OCI-LY7 (cell line): Measurements from ENCODE around the gene MGA. TPM values are rescaled to one million over a fixed set of nuclear protein-coding genes. Genes with fewer than 3 reads are reported as not detected.
"Not testable (repeated sequence)": the region's sequence is repeated elsewhere in the genome, so short reads cannot be mapped to it uniquely, and the experiment has no call there.

Experiments
- BruUV-seq: library from RNA; stranded (reverse); fragments of 400-500 nt; replicated peaks from 2 replicates; lab custom pipeline; 2021; lab: Mats Ljungman, UMichigan
- CTCF ChIA-PET: fragments of 300-600 bp; sonication (Branson Sonifier 250); formaldehyde crosslinking; loops from one replicate; lab custom pipeline; 2022; ENCODE audit warnings: antibody characterized with exemption; ENCODE audit not compliant: unreplicated experiment; lab: Charles Lee
- POLR2A ChIA-PET: fragments of 300-600 bp; sonication (Branson Sonifier 250); formaldehyde crosslinking; loops from one replicate; lab custom pipeline; 2022; ENCODE audit warnings: antibody characterized with exemption; lab: Charles Lee
- DNase-seq: peaks from one replicate; pipeline ENCODE4 v3.0.0-alpha.2; 2015; ENCODE audit warnings: low spot score
- H2AFZ ChIP-seq: fragments of 200-600 bp; sonication (generic), shearing (Covaris generic); 2 replicates; pipeline ENCODE4 v1.6.1; 2014; ENCODE audit warnings: mild to moderate bottlenecking, antibody characterized with exemption, low read length, moderate library complexity
- H3K27ac ChIP-seq: fragments of 200-600 bp; sonication (generic); 2 replicates; pipeline ENCODE4 v1.5.1; 2014; ENCODE audit warnings: mixed run types, low read depth, mild to moderate bottlenecking, moderate library complexity, low read length, inconsistent platforms; ENCODE audit not compliant: poor library complexity, severe bottlenecking
- H3K36me3 ChIP-seq: fragments of 200-600 bp; sonication (generic); 2 replicates; pipeline ENCODE4 v1.6.1; 2014; ENCODE audit warnings: mild to moderate bottlenecking, antibody characterized with exemption, low read length, moderate library complexity, mixed read lengths; ENCODE audit not compliant: insufficient read depth
- H3K4me1 ChIP-seq: fragments of 200-600 bp; sonication (generic); 2 replicates; pipeline ENCODE4 v1.5.1; 2014; ENCODE audit warnings: mild to moderate bottlenecking, low read length; ENCODE audit not compliant: insufficient read depth, poor library complexity, severe bottlenecking
- H3K4me2 ChIP-seq: fragments of 200-600 bp; sonication (generic); 2 replicates; pipeline ENCODE4 v1.6.1; 2014; ENCODE audit warnings: mild to moderate bottlenecking, low read length
- H3K4me3 ChIP-seq: fragments of 200-600 bp; sonication (generic); 2 replicates; pipeline ENCODE4 v1.5.1; 2014; ENCODE audit warnings: mild to moderate bottlenecking, low read depth, low read length; ENCODE audit not compliant: poor library complexity, severe bottlenecking
- H3K79me2 ChIP-seq: fragments of 200-600 bp; sonication (generic); 2 replicates; pipeline ENCODE4 v1.6.1; 2016; ENCODE audit warnings: low read depth, mild to moderate bottlenecking, low read length, moderate library complexity, mixed read lengths; ENCODE audit not compliant: insufficient read depth
- H3K9me2 ChIP-seq: fragments of 200-600 bp; sonication (generic); 2 replicates; pipeline ENCODE4 v1.6.1; 2016; ENCODE audit warnings: mild to moderate bottlenecking, low read length, mixed read lengths; ENCODE audit not compliant: insufficient read depth
- H3K9me3 ChIP-seq: fragments of 200-600 bp; sonication (generic); 2 replicates; pipeline ENCODE4 v1.6.1; 2014; ENCODE audit warnings: mild to moderate bottlenecking, mixed run types, low read length, mixed read lengths
- H4K20me1 ChIP-seq: fragments of 200-600 bp; sonication (generic); 2 replicates; pipeline ENCODE4 v1.6.1; 2014; ENCODE audit warnings: mild to moderate bottlenecking, antibody characterized with exemption, low read length, moderate library complexity, mixed read lengths; ENCODE audit not compliant: insufficient read depth
- EZH2phosphoT487 ChIP-seq: fragments of 200-600 bp; sonication (generic); IDR thresholded peaks from 2 replicates; pipeline ENCODE4 v1.6.1; 2018; ENCODE audit warnings: low read depth, borderline replicate concordance, mild to moderate bottlenecking, mixed run types, antibody characterized with exemption, low read length, moderate library complexity, mixed read lengths
- intact Hi-C: fragments of 100-400 bp; cut with micrococcal nuclease; formaldehyde crosslinking; loops from one replicate; pipeline ENCODE4 v1.10.0; 2022; ENCODE audit not compliant: unreplicated experiment
- total RNA-seq, 2 experiments: library from RNA; depleted of rRNA in 1 of 2; stranded (reverse); fragments of >200 nt in 1 of 2; shearing (Covaris generic) in 1 of 2; gene quantifications; 2 replicates each; pipeline ENCODE4 v1.2.3, GENCODE V29; 2014 to 2022
- TF ChIP-seq, protein P1 (sequence below): fragments of 200-600 bp; sonication (generic); conservative IDR thresholded peaks from 2 replicates; pipeline ENCODE4 v1.5.1; 2014; ENCODE audit warnings: mild to moderate bottlenecking, antibody characterized with exemption, low read length, moderate library complexity, mixed read lengths

The MGA gene
- total RNA-seq, 2 experiments from 2014 or later: 48.8 to 59.1 TPM

- Histone ChIP-seq H2AFZ (no peak overlapping the region), H3K4me2 (no peak overlapping the region), H3K4me3 (no peak overlapping the region), H3K79me2 (no peaks in the 10 kb centered on the region), H3K36me3 (peaks cover 55% of the 10 kb centered on the region), H3K9me2 (no peaks in the 10 kb centered on the region), H3K4me1 (no peaks in the 10 kb centered on the region), H4K20me1 (no peaks in the 10 kb centered on the region), H3K9me3 (no peaks in the 10 kb centered on the region), H3K27ac (no peak overlapping the region)
- no peak for TF ChIP-seq EZH2phosphoT487
- TF ChIP-seq, protein P1, sequence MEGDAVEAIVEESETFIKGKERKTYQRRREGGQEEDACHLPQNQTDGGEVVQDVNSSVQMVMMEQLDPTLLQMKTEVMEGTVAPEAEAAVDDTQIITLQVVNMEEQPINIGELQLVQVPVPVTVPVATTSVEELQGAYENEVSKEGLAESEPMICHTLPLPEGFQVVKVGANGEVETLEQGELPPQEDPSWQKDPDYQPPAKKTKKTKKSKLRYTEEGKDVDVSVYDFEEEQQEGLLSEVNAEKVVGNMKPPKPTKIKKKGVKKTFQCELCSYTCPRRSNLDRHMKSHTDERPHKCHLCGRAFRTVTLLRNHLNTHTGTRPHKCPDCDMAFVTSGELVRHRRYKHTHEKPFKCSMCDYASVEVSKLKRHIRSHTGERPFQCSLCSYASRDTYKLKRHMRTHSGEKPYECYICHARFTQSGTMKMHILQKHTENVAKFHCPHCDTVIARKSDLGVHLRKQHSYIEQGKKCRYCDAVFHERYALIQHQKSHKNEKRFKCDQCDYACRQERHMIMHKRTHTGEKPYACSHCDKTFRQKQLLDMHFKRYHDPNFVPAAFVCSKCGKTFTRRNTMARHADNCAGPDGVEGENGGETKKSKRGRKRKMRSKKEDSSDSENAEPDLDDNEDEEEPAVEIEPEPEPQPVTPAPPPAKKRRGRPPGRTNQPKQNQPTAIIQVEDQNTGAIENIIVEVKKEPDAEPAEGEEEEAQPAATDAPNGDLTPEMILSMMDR: no peak
- no TSS peak for BruUV-seq
- CTCF ChIA-PET: no interaction called here
- no peak for DNase-seq
- intact Hi-C loops: no loop called here
- POLR2A ChIA-PET: no interaction called here
Measured at GRCh38 chr15:41716864-41717263, 56.7 kb downstream of the MGA start.

DNA sequence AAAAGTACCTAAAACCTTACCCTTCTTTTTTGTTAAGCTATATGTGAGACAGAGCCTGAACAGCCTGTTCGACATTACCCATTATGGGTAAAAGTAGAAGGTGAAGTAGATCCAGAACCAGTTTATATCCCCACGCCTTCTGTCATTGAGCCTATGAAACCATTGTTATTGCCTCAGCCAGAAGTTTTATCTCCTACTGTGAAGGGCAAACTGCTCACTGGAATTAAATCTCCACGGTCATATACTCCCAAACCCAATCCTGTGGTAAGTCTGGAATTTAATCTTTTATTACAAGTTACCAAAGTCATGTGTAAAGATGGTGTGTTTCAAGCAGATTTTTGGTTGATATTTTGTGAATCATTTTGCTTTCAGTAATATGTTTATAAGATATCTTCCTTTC lies 66.9 kb downstream of the MGA start:
- CTCF ChIA-PET: no interaction called here
- H3K9me3 ChIP-seq: no peaks in the 10 kb centered on the region
- DNase-seq: no peak

GRCh38 chr15:41728061-41728460 lies 67.9 kb downstream of the MGA start:
- H2AFZ ChIP-seq, H3K79me2 ChIP-seq, H3K9me3 ChIP-seq, DNase-seq, H3K27ac ChIP-seq, POLR2A ChIA-PET, H3K9me2 ChIP-seq, BruUV-seq, H4K20me1 ChIP-seq, H3K4me3 ChIP-seq, H3K4me2 ChIP-seq, CTCF ChIA-PET, intact Hi-C loops: not testable (repeated sequence)
- Histone ChIP-seq H3K36me3 (peaks cover 54% of the 10 kb centered on the region), H3K4me1 (peaks cover 10% of the 10 kb centered on the region)

More for the DNA sequence above, 66.9 kb downstream of the MGA start:
- H3K79me2 ChIP-seq: no peaks in the 10 kb centered on the region; the same call in 1 of the 2 replicates
- H3K27ac ChIP-seq: no peak overlapping the region
- H3K9me2 ChIP-seq: no peaks in the 10 kb centered on the region
- peaks cover 50% of the 10 kb centered on the region for H3K36me3 ChIP-seq
- H2AFZ ChIP-seq: no peak overlapping the region
- POLR2A ChIA-PET: interaction anchor here (0.7 kb wide), 1 partner anchor 24 kb away, joined by 3 read pairs; no protein-coding TSS in a partner anchor
- peaks cover 10% of the 10 kb centered on the region for H3K4me1 ChIP-seq
- H3K4me3 ChIP-seq: no peak overlapping the region
- TF ChIP-seq, protein P1: no peak
- no peak for TF ChIP-seq EZH2phosphoT487
- H3K4me2 ChIP-seq: no peak overlapping the region
- no TSS peak for BruUV-seq
- intact Hi-C loops: no loop called here
- no peaks in the 10 kb centered on the region for H4K20me1 ChIP-seq
